EH (cell line): ENCODE data around the gene IFIT3.

Experiments used
- DNase-seq: peaks from one replicate; pipeline ENCODE4 v3.0.0-alpha.2; 2015; ENCODE audit warnings: low read depth

Gene IFIT3

GRCh38 chr10:89360157-89360556, 32.4 kb downstream of the IFIT3 start:
- DNase-seq = no peak

DNA sequence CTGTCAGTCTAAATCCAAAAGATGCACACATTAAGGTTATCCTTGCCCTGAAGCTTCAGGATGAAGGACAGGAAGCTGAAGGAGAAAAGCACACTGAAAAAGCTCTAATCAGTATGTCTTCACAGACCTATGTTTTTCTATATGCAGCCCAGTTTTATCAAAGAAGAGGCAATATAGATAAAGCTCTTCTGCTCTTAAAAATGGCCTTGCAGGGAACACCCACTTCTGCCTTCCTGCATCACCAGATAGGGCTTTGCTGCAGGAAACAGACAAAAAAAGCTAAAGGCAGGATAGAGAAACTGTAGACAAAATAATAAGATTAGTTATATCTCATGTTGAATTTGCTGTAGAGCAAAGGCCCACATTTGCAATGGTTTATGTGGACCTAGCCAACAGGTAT, 35.1 kb downstream of the IFIT3 start:
- no peak for DNase-seq

- no peak for DNase-seq
These were observed 36.1 kb downstream of the IFIT3 start for GRCh38 chr10:89363729-89364442.

DNA sequence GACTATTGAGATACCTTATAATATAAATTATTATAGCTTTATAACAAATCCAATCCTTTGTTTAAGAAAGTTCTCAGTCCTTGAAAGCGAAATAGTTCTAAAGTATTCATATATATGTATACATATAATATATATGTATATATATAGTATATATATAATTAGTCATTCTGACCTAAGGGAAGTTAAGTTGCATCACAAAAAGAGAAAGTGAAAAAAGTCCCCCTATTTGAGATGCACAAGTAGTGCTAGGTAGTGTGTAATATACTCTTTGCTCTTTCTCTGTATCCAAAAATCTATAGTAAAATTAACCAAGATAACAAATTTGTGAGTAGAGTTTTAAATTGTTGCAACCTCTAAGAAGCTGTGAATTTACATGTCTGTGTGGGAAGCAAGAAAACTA, 36.7 kb downstream of the IFIT3 start:
- no peak for DNase-seq

GRCh38 chr10:89367529-89367928, 39.7 kb downstream of the IFIT3 start:
- no peak for DNase-seq

DNA sequence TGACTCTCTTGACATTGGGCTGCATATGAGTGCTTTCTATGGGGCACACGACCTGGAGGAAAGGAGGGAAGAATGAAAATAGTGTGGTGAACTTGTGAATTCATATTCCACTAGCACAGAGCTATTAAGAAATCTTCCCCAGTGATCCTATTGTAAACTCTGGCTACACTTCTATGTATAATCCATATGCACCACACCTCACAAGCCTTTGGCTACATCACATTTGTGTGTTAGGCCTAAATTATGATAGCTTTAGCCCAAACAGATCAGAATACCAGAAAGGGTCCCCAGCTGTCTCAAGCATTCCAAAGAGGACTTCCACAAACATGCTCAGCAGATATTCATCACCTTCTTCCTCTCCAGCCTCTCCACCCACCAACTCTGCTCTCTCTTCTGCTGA, 40.3 kb downstream of the IFIT3 start:
- no peak for DNase-seq

- DNase-seq = peak; percentile 67
These were observed 41.6 kb downstream of the IFIT3 start for GRCh38 chr10:89369156-89370105.

GRCh38 chr10:89371079-89371478, 43.3 kb downstream of the IFIT3 start:
- DNase-seq = no peak

GRCh38 chr10:89371987-89372386, 44.2 kb downstream of the IFIT3 start:
- DNase-seq = no peak

DNA sequence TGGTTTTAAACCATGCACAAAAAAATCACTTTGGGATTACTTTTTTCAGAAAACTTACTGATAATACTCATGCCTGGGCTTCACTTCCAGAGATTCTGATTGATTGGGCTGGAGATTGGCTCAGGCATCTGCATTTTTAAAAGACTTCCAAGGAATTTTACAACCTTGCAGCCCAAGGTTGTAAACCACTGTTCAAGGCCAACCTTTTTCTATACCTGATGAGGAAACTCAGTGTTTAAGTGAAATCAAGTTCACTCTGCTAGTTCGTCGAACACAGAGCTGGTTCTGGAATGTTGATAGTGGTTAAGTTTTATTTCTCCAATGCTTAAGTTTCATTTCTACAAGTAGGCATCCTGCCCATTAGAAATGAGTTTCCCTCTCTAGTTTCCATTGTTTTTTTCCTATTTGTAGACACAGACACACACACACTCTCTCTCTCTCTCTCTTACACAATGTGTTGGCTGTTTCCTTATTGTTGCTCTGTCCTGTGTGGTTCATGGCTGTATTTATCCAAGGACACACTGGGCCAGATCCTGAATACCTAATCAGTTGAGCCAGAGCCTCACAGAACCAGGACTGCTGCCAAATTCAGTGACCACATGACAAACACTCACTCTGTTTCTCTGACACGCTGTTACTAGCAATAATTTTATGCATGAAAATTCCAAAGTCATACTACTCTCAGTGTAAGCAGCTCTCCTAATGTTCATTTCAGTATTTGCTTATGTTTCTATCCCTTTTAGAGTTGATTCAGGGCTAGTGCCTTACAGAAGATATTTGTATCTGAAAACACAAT, 46.3 kb downstream of the IFIT3 start:
- peak; percentile 96 for DNase-seq

DNA sequence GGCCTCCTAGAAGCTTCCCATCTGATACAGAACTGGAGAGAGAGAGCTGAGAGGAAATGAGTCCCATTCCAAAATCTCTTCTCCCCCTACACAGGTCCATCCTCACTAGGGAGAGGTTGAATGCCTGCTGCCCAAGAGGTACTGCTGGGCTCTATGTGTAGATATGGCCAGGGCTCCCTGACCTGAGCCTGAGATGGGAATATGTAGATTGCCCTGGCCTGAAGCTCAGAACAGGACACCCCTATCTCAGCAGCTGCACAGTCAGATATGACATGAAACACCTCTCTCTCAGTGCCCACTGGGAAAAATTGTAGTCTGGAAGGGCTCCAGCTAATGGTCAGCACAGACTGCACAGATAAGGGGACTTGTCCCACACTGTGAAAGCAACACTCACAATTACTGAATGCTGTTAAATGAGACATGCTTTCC, 46.9 kb downstream of the IFIT3 start:
- DNase-seq = no peak

DNA sequence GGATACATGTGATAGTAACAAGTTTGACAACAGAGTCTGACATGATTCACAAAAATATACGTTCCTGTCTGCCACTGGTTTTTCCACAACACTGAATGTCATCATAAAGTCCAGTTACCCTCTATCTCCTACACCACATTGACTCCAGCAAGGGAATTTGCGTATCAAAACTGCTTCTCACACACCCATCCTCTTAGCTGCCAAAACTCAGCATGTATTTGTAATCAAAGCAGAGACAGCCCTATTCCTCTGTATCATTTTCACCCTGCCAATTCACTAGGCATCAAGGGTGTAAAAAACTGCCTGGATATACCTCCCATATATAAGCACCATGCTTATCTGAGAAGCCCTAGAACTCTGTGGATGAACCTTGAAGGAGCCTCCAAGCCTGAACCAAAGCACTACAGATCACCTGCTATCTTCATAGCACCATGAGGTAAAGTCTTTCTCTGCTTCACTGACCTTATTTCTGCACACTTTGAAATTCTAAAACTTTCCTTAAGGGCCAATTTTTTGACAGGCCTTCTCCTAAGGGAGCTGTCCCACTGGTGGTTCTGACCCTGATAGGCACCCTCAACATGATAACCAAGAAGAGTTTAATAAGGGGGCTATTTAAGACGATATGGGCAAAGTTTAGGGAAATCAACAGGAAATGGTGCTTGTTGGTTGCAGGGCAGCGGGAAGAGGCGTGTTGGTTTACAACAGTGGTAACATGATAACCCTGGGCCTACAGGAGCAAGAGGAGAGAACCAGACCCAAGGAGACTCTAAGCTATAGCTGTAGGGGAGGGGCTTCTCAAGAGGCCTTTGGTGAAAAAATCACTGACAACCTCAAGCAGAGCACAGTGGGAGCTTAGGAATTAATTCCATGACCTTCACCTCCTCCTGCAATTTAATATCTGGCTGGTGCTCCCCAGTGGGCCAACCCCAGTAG, 50.2 kb downstream of the IFIT3 start, which contains the start of gene IFIT1B:
IFIT1B (plus strand) TSS at position 352 of the 933 bp plus-strand sequence; CDS start at position 432, 80 bp downstream.
- no peak for DNase-seq

GRCh38 chr10:89379103-89379502, 51.3 kb downstream of the IFIT3 start:
- DNase-seq = no peak

DNA sequence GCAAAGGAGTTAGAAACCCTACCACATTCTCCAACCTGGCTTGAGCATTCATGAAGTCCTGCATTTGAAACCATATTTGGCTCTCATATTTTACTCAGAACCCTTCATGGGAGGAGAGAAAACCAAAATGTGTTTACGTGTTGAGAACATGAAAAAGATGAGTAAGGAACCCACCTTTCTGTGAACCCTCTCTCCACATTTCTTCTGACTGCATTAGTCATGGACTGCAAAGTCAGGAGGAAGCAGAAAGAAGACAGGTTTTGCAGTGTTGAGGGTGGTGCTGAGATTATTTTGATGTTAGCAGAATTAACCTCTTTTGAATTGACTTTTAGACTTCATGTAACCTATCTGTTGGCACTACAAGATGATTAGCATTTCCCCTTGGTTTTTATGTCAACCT, 55.0 kb downstream of the IFIT3 start:
- DNase-seq = no peak

DNA sequence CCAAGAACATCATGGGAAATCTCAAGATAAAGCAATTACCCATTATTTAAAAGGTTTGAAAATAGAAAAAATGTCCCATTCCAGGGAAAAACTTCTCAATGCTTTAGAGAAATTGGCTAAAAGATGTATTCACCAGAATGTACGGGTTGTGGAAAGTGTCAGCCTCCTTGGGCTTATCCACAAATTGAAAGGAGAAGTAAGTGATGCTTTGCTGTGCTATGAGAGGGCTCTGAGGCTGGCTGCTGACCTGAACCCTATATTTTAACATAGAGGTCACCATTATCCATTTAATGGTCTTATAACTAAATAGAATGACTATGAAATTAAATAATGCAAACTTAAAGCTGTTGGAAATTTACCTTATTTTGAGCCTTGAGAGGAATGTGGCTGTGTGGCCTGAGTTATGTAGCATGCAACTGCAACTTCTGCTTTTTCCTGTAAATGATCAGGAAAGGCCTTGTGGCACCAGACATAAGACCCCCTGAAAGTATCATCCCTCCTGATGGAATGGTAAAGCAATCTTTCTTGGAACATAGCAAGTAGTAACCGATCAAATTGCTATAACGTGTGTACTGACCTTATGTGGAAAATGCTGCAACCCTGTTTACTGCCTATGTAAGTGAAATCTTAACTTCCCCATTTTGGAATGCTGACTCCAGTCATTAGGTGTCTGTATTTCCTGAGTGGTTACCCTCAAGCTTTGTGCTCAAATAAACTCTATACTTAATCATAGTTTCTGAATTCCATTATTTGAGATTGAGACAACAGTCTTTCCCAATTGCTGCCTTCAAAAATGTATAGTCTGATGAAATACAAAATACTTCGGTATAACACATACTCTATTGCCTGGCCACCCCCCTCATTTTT, 56.9 kb downstream of the IFIT3 start:
- peak; percentile 19 for DNase-seq

DNA sequence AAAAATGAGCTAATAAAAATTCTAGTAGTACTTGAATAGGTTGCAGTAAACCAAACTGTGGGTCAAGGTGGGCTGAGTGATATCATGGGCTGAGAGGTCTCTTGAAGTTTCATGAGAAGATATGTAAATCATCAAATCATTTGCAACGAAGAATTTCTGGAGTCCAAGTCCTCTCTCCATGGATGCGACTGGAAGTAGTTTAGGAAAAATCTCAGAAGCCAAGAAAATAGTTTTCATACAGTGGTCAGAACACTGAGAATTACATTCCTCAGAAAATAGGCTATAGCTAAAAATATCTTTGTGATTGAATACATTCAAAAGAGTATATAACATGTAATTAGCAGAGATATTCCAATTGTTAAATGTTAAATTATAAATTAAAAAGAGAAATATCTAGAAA, 61.0 kb downstream of the IFIT3 start:
- DNase-seq = peak; percentile 28

DNA sequence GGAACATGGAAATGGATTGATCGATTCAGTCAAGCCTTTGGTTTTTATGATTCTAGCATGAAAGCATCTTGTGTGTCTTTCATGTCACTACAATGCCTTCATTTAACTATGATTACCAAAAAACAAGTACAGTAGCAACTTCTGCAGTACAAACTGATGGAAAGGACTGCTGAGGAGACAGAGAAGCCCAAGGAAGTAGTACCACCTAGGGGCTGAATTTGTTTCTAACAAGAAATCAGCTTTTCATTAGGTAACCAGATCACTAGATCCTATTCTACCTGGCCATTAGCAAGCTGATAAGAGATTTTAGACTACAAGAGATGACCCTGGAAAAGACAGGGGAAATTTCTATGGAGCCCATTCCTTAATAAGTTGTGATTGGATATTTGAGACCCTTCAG, 61.5 kb downstream of the IFIT3 start:
- DNase-seq = peak; percentile 61
